ENCODE measurements around the gene RASA4B.
"Not testable (repeated sequence)": the region's sequence is repeated elsewhere in the genome, so short reads cannot be mapped to it uniquely, and the experiment has no call there.

The RASA4B gene

DNA sequence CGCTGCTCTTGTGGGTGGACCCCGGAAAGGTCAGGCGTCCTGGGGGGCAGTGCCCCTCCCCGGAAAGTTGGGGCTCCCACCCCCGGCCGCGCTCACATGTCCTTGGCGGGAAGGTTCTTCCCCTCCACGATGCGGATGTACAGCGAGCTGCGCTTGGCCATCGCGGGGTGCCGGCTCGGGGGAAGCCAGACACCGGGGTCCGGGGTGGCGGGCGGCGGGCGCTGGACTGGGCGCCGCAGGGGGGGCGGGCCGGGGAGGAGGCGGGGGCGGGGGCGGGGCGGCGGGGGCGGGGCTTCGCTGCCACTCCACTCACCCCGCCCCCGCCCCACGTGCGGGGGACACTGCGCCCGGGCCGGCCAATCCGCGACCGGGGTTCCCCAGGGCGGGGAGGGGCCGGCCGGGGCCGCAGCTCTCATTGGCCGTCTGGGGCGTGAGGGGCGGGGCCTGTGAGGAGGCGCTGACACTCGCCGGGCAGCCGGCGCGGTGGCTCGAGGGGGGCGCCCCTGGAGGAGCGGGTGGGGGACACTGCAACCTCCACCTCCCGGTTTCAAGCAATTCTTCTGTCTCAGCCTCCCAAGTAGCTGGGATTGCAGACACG is at the start of gene RASA4B:
TSS of gene RASA4B (minus strand) at position 228 of the 598 bp plus-strand sequence. CDS start at position 161, 67 bp downstream.
- not testable (repeated sequence) for DNase-seq (ENCODE audit: low spot score)

DNA sequence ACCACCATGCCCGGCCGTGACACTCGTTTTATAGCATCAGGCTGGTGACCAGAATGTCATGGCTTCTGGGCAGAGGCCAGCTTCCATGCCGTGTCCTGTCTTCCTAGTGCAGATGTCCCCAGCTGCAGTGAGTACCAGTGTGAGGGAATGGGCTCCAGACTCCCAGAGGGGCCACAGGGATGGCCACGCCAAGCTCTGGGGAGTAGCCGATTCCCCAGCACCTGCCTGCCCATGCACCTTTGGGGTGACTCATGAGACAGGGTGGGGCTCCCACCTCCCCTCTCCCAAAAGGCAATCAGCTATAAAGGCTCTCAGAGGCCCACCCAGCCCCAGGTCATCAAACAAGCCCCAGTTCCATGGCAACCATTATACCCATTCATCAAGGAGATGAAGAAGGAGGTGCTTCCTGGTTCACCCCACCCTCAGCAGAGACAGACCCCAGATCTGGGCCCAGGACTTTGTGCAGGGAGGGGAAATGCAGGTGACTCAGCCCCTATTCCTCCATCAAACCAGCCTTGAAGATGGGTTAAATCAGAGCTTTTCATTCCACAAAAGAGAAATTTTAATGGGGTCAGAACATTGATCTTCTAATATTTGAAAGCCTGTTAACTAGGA is 33.3 kb upstream of the RASA4B start, which contains the start of gene SPDYE2:
TSS of gene SPDYE2 (plus strand) at position 419 of the 615 bp plus-strand sequence. CDS start 2,030 bp downstream, outside the sequence.
- not testable (repeated sequence) for DNase-seq (ENCODE audit: low spot score)

DNA sequence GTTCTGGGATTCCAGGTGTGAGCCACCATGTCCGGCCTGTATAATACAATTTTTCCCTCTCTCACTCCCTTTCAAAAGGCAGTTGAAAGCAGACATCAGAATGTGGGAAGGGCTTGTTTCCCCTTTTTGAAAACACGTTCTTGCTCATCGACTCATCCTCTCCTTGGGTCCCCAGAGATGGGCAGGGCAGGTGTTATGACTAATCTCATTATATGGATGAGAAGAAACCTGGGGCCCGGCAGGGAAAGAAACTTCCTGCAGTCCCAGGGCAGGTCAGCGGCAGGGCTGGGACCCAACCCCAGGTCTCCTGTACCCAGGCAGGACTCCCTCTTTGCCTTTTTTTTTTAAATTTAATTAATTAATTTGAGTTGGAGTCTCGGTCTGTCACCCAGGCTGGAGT is 28.8 kb upstream of the RASA4B start:
- DNase-seq (ENCODE audit: low spot score) = not testable (repeated sequence)

- not testable (repeated sequence) for DNase-seq (ENCODE audit: low spot score)
These were observed 27.7 kb upstream of the RASA4B start for GRCh38 chr7:102545288-102545687.

DNA sequence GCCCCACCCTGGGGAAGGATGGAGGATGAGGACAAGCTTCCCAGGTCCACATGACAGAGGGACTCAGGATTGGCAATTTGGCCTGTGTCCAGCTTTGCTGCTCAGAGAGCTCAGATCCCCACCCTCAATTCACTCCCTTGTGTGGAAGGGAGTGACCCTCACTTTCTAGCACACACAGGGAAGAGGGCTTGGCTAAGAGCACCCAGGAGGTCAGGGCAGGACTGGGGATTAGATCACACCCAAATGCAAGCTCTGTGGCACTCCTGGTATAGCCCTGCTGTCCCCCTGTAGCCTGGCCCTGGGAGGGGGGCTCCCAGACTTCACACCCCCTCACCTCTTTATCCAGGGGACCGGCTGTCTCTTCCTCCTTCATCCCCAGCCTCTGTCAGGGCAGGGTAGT is 26.8 kb upstream of the RASA4B start:
- DNase-seq (ENCODE audit: low spot score) = not testable (repeated sequence)

DNA sequence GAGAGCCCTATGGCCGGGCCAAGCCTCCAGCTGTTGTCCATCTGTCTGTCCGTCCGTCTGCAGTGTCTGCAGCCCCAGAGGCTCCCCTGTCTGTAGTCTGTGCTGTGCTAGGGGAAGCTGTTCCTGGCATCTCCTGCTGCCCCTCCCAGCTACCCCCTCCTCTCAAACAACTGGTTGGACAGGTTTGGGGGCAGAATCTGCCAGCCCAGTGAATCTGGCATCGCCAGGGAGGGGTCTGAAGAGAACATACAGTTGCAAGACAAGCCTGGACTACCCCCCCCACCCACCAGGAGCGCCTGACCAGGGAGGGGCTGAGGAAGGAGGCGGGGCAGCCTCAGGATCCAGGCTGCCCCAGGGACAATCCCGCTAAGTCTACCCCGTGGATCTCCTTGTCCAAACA is 26.0 kb upstream of the RASA4B start, which contains the start of gene UPK3BL2:
TSS of gene UPK3BL2 (minus strand) at position 101 of the 400 bp plus-strand sequence. CDS start at position 41, 60 bp downstream.
- not testable (repeated sequence) for DNase-seq (ENCODE audit: low spot score)

DNA sequence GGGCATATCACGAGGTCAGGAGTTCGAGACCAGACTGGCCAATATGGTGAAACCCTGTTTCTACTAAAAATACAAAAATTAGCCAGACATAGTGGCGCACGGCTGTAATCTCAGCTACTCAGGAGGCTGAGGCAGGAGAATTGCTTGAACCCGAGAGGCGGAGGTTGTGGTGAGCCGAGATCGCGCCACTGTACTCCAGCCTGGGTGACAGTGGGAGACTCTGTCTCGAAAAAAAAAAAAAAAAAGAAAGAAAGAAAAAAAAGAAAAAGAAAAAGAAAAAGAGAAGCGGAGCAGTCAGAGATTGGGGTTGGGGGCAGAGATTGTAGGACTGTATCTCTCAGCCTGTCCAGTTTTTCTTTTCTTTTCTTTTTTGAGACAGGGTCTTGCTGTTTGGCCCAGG is 25.2 kb upstream of the RASA4B start:
- not testable (repeated sequence) for DNase-seq (ENCODE audit: low spot score)

GRCh38 chr7:102542083-102542482 is 24.5 kb upstream of the RASA4B start:
- not testable (repeated sequence) for DNase-seq (ENCODE audit: low spot score)

GRCh38 chr7:102540604-102541003 is 23.0 kb upstream of the RASA4B start:
- DNase-seq (ENCODE audit: low spot score) = not testable (repeated sequence)

GRCh38 chr7:102535062-102535615 is 17.6 kb upstream of the RASA4B start:
- DNase-seq (ENCODE audit: low spot score) = not testable (repeated sequence)

- not testable (repeated sequence) for DNase-seq (ENCODE audit: low spot score)
These were observed 14.6 kb upstream of the RASA4B start for GRCh38 chr7:102532127-102532526.

DNA sequence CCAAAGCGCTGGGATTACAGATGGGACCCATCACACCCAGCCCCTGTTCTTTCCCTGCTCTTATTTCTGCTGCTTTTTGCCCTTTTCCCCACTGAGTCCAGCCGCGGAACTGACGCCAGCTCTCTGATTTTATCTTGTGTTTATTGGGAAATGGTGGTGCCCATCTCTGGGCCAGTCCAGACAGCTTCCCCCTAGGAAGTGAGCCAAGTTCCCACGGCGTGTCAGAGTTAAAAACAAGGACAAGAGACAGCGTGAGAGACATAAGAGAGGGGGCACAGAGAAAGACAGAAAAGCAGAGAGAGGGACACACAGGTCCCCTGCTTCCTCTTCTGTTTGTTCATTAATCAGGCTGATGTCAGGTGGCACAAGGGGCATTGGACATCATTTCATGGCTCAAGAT is 14.0 kb upstream of the RASA4B start:
- not testable (repeated sequence) for DNase-seq (ENCODE audit: low spot score)

DNA sequence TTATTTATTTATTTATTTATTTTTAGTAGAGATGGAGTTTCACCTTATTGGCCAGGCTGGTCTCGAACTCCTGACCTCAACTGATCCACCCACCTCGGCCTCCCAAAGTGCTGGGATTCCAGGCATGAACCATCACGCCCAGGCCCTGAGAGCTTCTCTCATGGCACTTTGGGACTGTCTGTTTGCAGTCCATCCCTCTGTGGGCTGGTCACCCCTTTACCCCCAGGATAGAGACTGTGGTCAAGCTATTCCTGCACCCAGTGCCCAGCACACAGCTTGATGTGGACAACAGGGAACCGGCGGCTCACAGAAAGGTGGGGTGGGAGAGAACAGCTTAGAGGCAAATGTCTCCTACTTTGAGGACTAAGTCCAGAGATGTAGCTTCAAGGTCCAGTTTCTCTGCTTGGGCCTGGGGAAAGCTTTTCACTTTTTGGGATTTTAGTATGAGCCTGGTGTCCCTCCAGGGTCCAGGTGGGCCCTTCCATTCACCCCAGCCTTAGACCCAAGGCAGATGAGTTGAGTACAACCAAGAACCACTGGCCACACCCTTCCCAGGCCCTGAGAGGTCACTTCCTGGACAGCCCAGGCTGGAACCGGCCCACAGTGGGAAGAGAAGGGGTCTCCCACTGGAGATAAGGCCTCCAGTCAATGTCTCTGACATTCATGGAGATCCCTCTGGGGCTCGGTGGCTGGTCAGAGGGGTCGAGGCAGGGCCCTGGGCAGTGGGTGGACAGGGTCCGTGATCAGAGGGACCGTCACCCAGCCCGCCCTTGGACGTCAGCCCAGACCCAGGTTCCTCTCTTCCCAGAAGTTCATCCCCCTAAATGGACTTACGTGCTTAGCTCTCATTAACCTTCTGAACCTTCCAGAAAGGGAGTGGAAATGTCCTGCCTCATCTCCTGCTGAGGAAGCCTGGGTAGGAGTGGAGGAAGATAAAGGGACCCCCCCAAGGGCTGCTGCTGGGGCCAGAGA is 10.5 kb upstream of the RASA4B start:
- DNase-seq (ENCODE audit: low spot score) = not testable (repeated sequence)

GRCh38 chr7:102527182-102527581 is 9.6 kb upstream of the RASA4B start:
- DNase-seq (ENCODE audit: low spot score) = not testable (repeated sequence)

GRCh38 chr7:102524803-102525202 is 7.2 kb upstream of the RASA4B start:
- not testable (repeated sequence) for DNase-seq (ENCODE audit: low spot score)

- DNase-seq (ENCODE audit: low spot score) = not testable (repeated sequence)
These were observed 3.2 kb upstream of the RASA4B start for GRCh38 chr7:102520797-102521196.

- not testable (repeated sequence) for DNase-seq (ENCODE audit: low spot score)
These were observed 626 bp downstream of the RASA4B start for GRCh38 chr7:102516951-102517350.

DNA sequence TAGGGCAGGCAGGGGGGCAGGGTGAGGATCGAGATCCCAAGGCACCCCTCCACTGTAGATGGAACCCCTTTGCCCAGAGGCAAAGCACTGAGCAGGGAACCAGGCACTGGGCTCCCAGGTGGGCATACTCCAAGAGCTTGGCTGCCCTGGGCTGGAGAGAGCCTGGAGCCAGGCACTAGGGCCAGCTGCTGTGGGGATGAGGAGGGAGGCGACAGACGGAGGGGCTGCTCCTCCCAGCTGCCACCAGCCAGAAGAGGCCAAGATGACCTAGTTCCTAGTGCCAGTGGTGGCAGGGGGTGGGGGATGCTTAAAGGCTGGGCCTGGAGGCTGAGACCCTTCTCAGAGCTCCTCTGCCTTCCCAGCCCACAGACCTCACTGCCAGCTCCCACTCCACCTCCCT is 1.7 kb downstream of the RASA4B start:
- DNase-seq (ENCODE audit: low spot score) = not testable (repeated sequence)

- DNase-seq (ENCODE audit: low spot score) = not testable (repeated sequence)
These were observed 2.5 kb downstream of the RASA4B start for GRCh38 chr7:102514881-102515721.

GRCh38 chr7:102512642-102513221 is 4.8 kb downstream of the RASA4B start:
- DNase-seq (ENCODE audit: low spot score) = peak; percentile 57
